SK-N-SH treated with all-trans-retinoic acid at 6 μM for 48 hours (cell line): ENCODE measurements around the gene PLXNA3.

Source experiments
- ARNTL ChIP-seq: fragments of 450-650 bp; formaldehyde crosslinking; IDR thresholded peaks from 2 replicates; pipeline ENCODE4 v1.5.0; 2020; ENCODE audit warnings: low read depth, mild to moderate bottlenecking, moderate library complexity, borderline replicate concordance
- BACH2 ChIP-seq: fragments of 250-450 bp; sonication (Bioruptor Pico); IDR thresholded peaks from 2 replicates; pipeline ENCODE4 v1.9.0; 2021; ENCODE audit warnings: mild to moderate bottlenecking, borderline replicate concordance
- CSDC2 ChIP-seq: fragments of 250-450 bp; sonication (Bioruptor Pico); IDR thresholded peaks from 2 replicates; pipeline ENCODE4 v1.5.0; 2020; ENCODE audit warnings: mild to moderate bottlenecking, moderate library complexity
- PPARA ChIP-seq: fragments of 250-450 bp; sonication (Bioruptor Pico); IDR thresholded peaks from 2 replicates; pipeline ENCODE4 v1.5.0; 2020; ENCODE audit warnings: mild to moderate bottlenecking, borderline replicate concordance
- RARB ChIP-seq: fragments of 250-450 bp; sonication (Bioruptor Pico); IDR thresholded peaks from 2 replicates; pipeline ENCODE4 v1.8.0; 2021; ENCODE audit warnings: mild to moderate bottlenecking, moderate library complexity
- SNAI2 ChIP-seq: fragments of 250-450 bp; sonication (Bioruptor Pico); IDR thresholded peaks from 2 replicates; pipeline ENCODE4 v1.5.0; 2020; ENCODE audit warnings: mild to moderate bottlenecking, moderate library complexity
- TOX ChIP-seq: fragments of 250-450 bp; sonication (Bioruptor Pico); IDR thresholded peaks from 2 replicates; pipeline ENCODE4 v1.8.0; 2021; ENCODE audit warnings: mild to moderate bottlenecking, moderate library complexity, borderline replicate concordance
- ZC3H10 ChIP-seq: fragments of 250-450 bp; sonication (Bioruptor Pico); IDR thresholded peaks from 2 replicates; pipeline ENCODE4 v1.5.1; 2021; ENCODE audit warnings: mild to moderate bottlenecking, moderate library complexity
- ZFP3 ChIP-seq: fragments of 250-450 bp; sonication (Bioruptor Pico); IDR thresholded peaks from 2 replicates; pipeline ENCODE4 v1.5.0; 2020; ENCODE audit warnings: mild to moderate bottlenecking, moderate library complexity
- ZFP30 ChIP-seq: fragments of 450-650 bp; formaldehyde crosslinking; IDR thresholded peaks from 2 replicates; pipeline ENCODE4 v1.5.0; 2022; ENCODE audit warnings: mild to moderate bottlenecking, moderate library complexity
- ZNF565 ChIP-seq: fragments of 450-650 bp; formaldehyde crosslinking; conservative IDR thresholded peaks from 2 replicates; pipeline ENCODE4 v1.5.0; 2020; ENCODE audit warnings: low read depth, mild to moderate bottlenecking, moderate library complexity
- ZNF70 ChIP-seq: fragments of 450-650 bp; formaldehyde crosslinking; IDR thresholded peaks from 2 replicates; pipeline ENCODE4 v1.5.0; 2020; ENCODE audit warnings: mild to moderate bottlenecking, moderate library complexity
- TF ChIP-seq, protein P1 (sequence below): fragments of 250-450 bp; sonication (Bioruptor Pico); IDR thresholded peaks from 2 replicates; pipeline ENCODE4 v1.5.1; 2020; ENCODE audit warnings: low read depth, mild to moderate bottlenecking, moderate library complexity
- TF ChIP-seq, protein P2 (sequence below): fragments of 250-450 bp; sonication (Bioruptor Pico); IDR thresholded peaks from 2 replicates; pipeline ENCODE4 v1.5.0; 2020; ENCODE audit warnings: mild to moderate bottlenecking, moderate library complexity

DNA sequence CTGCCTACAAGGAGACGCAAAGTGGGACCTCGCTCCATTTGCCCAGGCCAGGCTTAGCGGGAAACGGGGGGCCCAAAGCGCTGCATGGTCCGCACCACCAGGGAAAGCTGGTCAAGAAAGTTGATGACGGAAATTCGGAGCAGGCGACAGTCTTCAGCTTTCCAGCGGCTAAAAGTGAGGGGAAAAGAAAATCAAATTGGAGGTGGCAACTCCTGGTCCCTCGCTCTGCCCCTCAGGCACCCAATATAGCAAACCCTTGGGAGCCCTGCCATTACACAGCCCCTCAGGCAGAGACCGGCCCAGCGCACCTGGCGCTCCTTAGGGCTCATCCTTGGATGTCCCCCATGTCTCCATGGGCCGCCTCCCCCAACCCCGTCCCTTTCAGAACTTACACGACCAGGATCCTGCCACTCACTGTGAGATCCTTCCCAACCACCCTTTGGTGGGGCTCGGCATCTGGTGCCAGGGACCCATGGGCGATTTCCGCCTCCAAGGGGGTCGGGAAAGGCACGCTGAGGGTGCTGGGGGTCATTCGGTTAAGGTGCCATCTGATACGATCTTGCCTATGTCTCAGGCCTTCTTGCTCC lies 19.9 kb downstream of the PLXNA3 start:
- TF ChIP-seq SNAI2 (CRISPR knock-in tag) (no peak), ZC3H10 (CRISPR knock-in tag) (no peak), ARNTL (no peak), BACH2 (CRISPR knock-in tag) (no peak), ZFP30 (CRISPR knock-in tag) (no peak), ZFP3 (no peak), PPARA (CRISPR knock-in tag) (no peak), TOX (CRISPR knock-in tag) (no peak), ZNF565 (CRISPR knock-in tag) (no peak), ZNF70 (CRISPR knock-in tag) (no peak), RARB (no peak), CSDC2 (no peak)
- TF ChIP-seq, protein P1, sequence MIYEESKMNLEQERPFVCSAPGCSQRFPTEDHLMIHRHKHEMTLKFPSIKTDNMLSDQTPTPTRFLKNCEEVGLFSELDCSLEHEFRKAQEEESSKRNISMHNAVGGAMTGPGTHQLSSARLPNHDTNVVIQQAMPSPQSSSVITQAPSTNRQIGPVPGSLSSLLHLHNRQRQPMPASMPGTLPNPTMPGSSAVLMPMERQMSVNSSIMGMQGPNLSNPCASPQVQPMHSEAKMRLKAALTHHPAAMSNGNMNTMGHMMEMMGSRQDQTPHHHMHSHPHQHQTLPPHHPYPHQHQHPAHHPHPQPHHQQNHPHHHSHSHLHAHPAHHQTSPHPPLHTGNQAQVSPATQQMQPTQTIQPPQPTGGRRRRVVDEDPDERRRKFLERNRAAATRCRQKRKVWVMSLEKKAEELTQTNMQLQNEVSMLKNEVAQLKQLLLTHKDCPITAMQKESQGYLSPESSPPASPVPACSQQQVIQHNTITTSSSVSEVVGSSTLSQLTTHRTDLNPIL (CRISPR knock-in tag), result no peak
- TF ChIP-seq, protein P2, sequence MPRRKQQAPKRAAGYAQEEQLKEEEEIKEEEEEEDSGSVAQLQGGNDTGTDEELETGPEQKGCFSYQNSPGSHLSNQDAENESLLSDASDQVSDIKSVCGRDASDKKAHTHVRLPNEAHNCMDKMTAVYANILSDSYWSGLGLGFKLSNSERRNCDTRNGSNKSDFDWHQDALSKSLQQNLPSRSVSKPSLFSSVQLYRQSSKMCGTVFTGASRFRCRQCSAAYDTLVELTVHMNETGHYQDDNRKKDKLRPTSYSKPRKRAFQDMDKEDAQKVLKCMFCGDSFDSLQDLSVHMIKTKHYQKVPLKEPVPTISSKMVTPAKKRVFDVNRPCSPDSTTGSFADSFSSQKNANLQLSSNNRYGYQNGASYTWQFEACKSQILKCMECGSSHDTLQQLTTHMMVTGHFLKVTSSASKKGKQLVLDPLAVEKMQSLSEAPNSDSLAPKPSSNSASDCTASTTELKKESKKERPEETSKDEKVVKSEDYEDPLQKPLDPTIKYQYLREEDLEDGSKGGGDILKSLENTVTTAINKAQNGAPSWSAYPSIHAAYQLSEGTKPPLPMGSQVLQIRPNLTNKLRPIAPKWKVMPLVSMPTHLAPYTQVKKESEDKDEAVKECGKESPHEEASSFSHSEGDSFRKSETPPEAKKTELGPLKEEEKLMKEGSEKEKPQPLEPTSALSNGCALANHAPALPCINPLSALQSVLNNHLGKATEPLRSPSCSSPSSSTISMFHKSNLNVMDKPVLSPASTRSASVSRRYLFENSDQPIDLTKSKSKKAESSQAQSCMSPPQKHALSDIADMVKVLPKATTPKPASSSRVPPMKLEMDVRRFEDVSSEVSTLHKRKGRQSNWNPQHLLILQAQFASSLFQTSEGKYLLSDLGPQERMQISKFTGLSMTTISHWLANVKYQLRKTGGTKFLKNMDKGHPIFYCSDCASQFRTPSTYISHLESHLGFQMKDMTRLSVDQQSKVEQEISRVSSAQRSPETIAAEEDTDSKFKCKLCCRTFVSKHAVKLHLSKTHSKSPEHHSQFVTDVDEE, result no peak
